HG03575 (cell line): ENCODE results near the gene ARHGAP5.

Experiments used
- ATAC-seq: cut with Tn5 transposase; IDR thresholded peaks from one replicate; pipeline ENCODE4 v1.9.1; 2021; ENCODE audit not compliant: unreplicated experiment, insufficient number of reproducible peaks, low FRiP score; ENCODE audit errors: extremely low read depth

ARHGAP5 gene

DNA sequence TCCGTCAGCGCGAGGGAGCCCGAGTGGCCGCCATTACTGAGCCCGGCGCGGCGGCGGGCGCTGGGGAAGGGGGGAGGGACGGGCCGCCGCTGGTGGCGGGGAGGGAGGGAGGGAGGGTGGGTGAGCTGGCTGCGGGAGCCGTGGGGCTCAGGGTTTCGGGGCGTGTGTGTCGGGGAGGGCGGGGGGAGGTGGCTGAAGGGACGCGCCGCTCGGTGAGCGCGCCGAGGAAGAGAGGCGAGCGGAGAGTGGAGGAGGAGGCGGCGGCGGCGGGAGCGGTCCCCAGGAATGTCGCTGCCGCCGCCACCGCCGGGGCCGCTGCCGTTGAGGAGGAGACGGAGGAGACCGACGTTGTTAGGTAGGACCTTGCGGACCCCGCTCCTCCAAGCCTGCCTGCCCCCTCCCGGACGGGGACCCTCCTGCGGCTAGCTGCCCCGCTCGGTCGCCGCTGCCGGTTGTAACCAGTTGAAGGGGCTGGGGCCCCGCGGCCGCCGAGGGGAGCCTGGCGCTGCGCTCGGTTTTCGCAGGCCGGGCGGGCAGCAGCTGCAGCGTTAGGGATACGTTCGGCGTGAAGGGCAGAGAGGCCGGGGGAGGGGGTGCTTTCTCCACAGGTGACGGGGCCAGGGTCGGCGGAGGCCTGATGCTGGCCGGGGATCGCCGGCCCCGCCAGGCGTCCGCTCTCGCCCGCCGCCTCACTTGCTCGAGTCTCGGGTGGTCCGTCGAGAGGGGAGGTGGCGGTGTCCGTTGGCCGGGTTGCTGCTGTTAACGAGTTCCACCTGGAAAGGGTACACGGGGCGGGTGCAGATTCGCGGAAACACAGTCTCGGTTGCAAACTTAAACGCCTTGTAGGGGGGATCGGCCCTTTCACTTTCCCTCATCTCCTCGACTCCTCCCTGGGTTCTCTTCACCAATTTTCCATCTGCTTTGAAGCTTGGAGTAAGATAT is at the start of gene ARHGAP5:
ARHGAP5 (plus strand) TSS at position 224 of the 942 bp plus-strand sequence. CDS start 13,366 bp downstream, outside the sequence.
- ATAC-seq: no peak

DNA sequence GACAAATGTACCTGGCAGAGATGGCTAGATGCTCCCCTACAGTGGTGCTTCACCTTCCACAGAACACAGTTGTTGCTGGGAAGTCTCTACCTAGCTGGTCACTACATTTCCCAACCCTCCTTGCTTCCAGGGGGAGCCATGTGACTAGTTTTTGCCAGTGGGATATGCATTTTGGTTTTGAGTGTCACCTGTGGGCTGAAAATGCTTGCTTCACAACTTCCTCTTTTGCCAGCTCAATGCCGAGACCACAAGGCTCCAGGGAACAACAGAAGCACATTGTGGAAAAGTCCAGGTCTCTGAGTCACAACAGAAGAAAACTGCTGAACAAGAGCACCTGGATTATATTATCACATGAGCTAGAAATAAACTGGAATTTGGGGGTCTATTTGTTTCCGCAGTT is 48.5 kb upstream of the ARHGAP5 start:
- ATAC-seq: no peak

DNA sequence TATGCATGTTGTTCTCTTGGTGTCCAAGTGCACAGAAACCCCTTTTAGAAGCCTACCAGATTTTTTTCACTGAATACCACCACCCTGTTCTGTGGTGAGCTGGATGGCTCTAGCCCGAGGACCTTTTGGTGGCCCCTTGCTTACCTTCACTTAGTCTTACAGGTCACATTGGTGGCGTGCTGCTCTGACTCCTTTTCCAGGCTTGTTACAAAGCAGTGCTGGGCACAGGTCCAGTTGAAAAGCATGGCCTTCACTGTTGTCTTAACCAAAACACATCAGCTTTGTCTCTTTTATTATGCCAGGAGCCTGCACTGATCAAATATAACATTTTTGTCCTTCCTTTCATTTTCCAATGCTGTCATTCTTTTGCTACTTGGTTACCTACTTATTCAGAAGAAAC is 43.6 kb upstream of the ARHGAP5 start:
- ATAC-seq: no peak

DNA sequence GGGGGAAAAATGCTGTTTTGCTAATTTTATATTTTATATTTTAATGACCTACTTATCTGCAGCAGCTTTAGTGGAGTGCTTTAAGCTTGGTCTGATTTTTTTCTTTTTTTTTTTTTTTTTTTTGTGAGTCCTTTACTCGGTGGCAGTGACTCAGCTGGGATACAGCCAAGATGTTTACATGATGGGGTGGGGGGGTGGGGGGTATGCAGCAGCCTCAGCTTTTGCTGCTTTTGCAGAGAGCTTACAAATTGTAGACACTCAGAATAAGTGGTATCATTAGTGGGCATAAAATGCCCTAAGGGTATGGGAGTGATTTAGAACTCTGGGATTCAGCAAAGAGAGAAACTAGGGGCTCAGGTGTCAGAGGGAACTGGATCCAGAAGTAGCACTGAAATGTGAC is 38.2 kb upstream of the ARHGAP5 start:
- no peak for ATAC-seq

GRCh38 chr14:32039401-32040030 is 37.6 kb upstream of the ARHGAP5 start:
- no peak for ATAC-seq

GRCh38 chr14:32043624-32044023 is 33.5 kb upstream of the ARHGAP5 start:
- no peak for ATAC-seq

- no peak for ATAC-seq
These were observed 32.6 kb upstream of the ARHGAP5 start for GRCh38 chr14:32044454-32044853.

GRCh38 chr14:32047791-32048190 is 29.3 kb upstream of the ARHGAP5 start:
- no peak for ATAC-seq

DNA sequence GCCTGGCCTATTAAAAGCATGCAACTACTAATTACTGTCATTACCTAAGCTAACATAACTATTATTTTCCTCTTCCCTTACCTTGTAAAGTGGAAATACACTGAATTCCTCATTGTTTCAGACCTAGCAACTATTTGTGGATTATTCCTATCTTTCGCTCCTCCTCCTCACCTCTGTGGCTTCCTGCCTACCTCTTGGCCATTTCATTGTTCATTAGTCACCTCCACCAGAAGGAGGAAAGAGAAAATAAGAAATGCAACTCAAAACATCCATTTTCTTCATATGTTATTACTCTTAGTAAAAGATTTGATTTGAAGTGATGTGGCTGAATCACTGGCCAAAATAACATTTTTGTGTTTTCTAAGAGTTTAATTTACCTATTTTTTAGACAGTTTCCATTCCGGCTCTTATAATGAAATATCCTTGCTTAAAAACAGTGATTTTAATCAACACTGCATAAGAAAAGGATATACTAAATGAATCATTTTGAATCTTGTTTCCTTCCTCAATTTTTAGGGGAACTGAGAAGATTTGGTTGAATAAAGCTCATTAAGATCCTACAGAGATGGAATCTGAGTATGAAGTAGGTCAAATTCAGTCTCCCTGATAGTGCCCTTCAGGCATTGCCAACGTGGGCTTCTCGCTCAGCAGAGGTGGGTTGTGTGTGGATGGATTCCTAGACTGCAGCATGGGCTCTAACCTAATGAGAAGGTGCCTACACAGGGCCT is 27.6 kb upstream of the ARHGAP5 start:
- no peak for ATAC-seq

DNA sequence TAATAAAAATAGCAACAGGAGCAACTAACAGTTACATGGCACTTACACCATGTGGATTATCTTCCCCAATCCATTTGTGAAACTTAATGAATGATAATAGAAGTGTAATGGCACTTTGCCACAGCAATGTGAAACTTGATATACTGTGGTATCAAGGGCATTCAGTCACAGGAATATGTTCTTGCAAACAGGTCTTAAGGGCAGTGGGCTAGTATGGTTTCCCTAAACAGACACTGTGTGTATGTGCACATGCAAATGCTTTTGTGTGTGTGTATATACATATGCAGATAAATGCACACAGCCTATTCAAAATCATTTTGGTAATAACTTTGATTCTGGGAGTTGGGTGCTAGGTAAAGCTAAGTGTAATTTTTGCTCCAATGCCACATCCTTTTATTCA is 26.2 kb upstream of the ARHGAP5 start:
- ATAC-seq: no peak

GRCh38 chr14:32054536-32054935 is 22.6 kb upstream of the ARHGAP5 start:
- ATAC-seq: no peak

- no peak for ATAC-seq
These were observed 21.9 kb upstream of the ARHGAP5 start for GRCh38 chr14:32055175-32055574.

DNA sequence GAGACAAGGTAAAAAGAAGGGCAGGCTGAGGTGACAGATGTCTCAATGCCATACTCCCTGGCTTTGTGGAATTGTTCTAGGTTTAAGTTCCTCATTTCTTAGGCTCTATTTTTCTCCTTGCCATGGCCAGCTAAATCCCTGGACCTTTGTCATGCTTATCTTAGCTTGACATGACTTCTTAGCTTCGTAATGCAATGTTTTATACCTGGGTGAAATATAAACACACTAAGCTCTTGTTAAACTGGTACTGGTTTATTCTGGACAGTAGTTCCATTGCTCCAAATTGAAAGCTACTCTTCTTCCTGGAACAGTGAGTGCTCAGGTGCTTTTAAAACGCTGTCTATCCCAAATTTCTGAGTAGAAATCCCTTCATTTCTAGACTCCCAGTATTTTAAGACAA is 17.4 kb upstream of the ARHGAP5 start:
- no peak for ATAC-seq

DNA sequence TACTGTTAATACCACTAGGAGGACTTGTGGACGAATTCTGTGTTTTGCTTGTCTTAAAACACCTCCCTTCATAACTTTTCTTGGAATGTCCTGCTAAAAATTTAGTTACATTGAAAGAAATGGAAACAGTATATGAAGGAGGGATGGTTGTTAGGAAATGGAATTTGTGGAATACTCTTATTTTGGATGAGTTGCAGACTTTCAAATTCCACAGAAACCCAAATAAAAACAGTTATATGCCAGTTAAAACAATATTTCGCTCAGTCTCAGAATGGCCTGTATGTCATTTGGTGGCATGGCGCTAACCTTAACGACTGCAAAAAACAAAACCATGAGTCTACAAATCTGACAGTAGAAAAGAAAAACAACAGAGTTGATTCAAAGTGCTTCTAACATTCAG is 12.2 kb upstream of the ARHGAP5 start:
- ATAC-seq: no peak

- no peak for ATAC-seq
These were observed 8.4 kb upstream of the ARHGAP5 start for GRCh38 chr14:32068708-32069107.

DNA sequence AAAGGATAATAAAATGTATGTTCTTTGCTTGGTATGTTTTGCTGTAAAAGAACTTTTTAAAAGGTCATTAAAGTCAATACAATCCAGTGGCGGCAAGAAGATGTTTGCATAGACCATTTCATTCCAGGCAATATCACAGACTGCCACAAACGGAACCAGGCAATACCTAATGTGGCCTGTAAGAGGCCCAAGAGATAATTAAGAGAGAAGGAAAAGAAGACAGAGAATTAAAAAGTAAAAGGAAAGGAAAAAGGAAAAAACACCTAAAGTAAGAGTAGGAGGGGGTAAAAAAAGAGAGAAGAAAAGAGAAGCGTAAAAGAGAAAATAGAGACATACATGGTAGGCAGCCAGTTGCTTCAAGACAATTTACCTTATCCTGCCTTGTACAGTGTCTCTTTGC is 6.8 kb upstream of the ARHGAP5 start:
- no peak for ATAC-seq

- no peak for ATAC-seq
These were observed 4.4 kb upstream of the ARHGAP5 start for GRCh38 chr14:32072676-32073075.

- no peak for ATAC-seq
These were observed 3.4 kb upstream of the ARHGAP5 start for GRCh38 chr14:32073537-32074189.

- no peak for ATAC-seq
These were observed 2.1 kb upstream of the ARHGAP5 start for GRCh38 chr14:32074887-32075572.
